Measurements from ENCODE around the gene DIP2C.
A peak's percentile ranks its signal among the peaks of the same experiment; 100 is the strongest.
"Not testable (repeated sequence)": the region's sequence is repeated elsewhere in the genome, so short reads cannot be mapped to it uniquely, and the experiment has no call there.

DIP2C gene

GRCh38 chr10:282294-283139, 407.0 kb downstream of the DIP2C start:
- no peak for DNase-seq

DNA sequence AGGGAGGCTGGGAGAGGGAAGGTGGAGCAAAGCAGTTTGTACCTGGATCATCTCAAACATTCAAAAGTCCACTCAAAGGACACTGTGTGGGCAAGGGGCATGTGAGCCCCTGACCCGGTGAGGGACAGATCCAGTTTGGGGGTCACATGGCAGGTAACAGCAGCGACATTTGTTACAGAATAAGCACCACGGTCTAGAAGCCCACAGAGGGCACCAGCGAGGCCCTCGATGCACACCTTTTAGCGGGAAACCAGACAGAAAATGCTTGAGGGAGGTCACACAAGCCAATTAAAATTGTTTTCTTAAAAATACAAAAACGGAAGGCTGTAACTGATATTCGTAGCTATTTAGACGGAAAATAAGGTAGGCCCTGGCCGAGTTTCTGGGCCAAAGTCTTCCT, 409.8 kb downstream of the DIP2C start:
- no peak for DNase-seq

- DNase-seq, result no peak
Measured at GRCh38 chr10:279232-279631, 410.2 kb downstream of the DIP2C start.

GRCh38 chr10:278707-279106, 410.8 kb downstream of the DIP2C start:
- DNase-seq, result no peak

DNA sequence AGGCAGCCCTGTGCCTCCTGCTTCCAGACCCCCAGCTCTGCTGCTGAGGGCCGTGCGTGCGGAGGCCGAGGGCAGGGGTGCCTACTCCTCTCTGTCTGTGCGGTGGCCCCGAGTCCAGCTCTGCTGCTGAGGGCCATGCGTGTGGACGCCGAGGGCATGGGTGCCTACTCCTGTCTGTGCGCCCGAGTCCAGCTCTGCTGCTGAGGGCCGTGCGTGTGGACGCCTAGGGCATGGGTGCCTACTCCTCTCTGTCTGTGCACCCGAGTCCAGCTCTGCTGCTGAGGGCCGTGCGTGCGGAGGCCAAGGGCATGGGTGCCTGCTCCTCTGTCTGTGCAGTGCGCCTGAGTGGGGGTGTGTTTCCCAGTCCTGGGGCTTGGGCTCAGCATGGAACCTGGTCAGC, 411.5 kb downstream of the DIP2C start:
- DNase-seq, result no peak

GRCh38 chr10:275680-276079, 413.8 kb downstream of the DIP2C start:
- no peak for DNase-seq

DNA sequence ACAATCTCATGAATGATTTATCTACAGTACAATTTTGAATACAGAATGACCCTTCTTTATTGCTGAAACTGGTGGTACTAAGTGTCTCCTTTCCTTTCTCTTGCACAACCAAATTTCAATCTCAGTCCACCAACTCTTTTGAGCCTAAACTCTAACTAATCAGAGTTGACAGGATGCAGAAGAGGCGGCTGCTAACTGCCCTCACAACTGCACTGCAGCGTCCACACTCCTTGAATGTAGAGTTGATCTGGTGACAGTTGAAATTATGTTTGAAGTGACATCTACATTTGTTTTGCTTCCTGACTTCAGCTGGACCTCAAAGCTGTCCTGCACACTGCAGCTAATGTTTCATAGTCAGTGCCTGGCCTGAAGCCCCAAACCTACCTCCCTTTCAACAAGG, 414.6 kb downstream of the DIP2C start:
- DNase-seq, result no peak

GRCh38 chr10:273088-273487, 416.4 kb downstream of the DIP2C start:
- no peak for DNase-seq

- no peak for DNase-seq
Measured at GRCh38 chr10:271722-272121, 417.7 kb downstream of the DIP2C start.

- DNase-seq, result no peak
Measured at GRCh38 chr10:271201-271600, 418.3 kb downstream of the DIP2C start.

DNA sequence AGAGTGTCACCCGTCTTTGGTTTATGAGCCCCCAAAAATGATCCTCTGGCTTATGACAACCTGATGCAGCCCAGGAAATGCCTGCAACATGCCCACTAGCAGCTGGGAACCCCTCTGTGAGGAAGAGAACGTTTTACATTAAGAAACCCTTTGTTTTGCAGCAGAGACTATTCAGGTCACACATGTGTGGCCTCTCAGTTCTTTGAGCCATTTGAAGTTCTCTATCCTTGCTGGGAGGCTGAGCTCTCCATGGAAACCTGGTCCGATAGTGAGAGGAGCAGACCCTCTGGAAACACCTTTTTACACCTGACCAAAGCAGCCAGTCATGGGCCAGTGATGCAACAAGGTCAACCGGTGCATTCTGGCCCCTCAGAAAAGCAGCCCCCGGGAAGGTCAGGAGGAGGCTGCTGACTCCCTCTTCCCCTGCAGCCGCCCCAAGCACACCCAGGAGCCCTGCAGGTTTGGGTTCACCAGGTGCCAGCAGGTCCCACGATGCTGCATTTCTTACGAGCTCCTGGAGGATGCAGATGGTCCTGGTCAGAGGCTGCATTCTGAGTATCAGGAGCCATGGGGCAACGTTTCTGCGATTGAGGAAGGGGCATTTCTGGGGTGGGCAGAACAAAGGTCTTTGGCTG, 419.9 kb downstream of the DIP2C start:
- DNase-seq, result no peak

DNA sequence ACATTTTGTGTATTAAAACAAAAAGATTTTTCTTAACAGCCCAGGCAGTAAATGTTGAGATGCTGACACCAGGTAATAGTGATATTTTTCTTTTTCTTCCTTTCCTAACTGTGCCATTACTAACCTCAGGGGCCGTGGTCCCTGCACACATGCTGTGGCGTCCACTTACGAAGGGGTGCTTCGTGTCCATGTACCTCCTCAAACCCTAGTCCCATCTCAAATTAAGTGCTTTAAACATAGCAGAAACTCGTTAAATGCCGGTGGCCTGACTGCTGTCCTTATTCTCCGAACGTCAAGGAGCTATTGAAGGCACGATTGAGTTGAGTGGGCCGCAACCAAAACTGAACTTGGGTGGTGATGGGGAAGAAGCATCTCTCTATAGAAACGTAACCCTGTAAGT, 421.8 kb downstream of the DIP2C start:
- no peak for DNase-seq

GRCh38 chr10:266974-267425, 422.5 kb downstream of the DIP2C start:
- no peak for DNase-seq

GRCh38 chr10:265816-266588, 423.5 kb downstream of the DIP2C start:
- DNase-seq, result not testable (repeated sequence)

GRCh38 chr10:265074-265440, 424.4 kb downstream of the DIP2C start:
- DNase-seq, result peak; percentile 36

- not testable (repeated sequence) for DNase-seq
Measured at GRCh38 chr10:264160-265073, 425.1 kb downstream of the DIP2C start.

DNA sequence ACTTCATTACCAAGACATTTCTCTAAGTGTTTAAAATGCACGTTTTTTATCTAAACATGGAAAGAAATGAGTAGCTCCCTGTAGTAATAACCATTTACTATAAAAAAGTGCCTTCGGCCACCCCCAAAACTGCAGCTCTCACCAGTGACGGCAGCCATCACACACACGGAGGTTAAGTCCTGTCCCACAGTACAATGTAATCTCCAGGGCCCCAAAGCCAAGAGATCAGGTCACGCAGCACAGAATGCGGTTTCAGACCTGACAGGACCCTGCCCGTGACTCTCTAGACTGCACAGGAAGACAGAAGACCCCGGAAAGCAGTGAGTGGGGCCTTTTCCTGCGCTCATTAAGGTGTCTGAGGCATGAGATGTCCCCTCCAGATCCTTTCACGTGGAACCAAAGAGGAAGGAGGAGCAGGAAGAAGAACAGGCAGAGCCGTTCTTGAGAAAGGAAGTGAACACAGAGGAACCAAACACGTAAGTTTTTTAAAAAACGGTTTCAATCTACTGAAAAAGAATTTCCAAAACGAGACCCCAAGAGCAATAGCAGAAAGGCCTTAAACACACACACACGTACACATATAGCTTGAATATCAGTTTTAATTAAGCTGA, 428.5 kb downstream of the DIP2C start:
- no peak for DNase-seq

GRCh38 chr10:251982-252582, 437.4 kb downstream of the DIP2C start:
- DNase-seq, result no peak

DNA sequence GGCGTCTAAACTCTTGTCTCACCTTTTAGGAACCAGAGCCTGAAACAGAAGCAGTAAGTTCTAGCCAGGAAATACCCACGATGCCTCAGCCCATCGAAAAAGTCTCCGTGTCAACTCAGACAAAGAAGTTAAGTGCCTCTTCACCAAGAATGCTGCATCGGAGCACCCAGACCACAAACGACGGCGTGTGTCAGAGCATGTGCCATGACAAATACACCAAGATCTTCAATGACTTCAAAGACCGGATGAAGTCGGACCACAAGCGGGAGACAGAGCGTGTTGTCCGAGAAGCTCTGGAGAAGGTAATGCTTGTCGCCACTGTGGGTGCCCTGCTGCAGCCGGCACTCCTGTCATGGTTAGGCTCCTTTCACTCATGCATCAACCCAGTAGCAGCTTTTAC, 441.2 kb downstream of the DIP2C start:
- no peak for DNase-seq

DNA sequence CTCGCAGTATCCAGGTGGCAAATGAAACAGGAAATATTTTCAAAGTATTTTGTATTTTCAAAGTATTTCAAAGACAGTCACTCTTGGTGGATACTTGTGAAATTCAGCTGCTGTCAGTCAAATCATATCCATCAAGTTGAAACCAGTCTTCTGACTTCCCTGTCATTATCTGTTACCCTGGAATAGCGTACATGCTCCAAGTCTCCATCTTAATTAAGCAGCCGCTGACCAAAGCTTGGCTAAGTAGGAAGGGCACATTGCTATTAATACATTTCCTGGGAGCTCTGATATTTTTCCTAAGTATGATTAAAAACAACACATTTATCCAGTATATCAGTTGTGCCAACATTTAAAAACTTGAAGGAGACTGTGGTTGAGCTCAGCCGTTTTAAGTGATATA, 442.0 kb downstream of the DIP2C start:
- no peak for DNase-seq

- no peak for DNase-seq
Measured at GRCh38 chr10:246431-246830, 443.0 kb downstream of the DIP2C start.

DNA sequence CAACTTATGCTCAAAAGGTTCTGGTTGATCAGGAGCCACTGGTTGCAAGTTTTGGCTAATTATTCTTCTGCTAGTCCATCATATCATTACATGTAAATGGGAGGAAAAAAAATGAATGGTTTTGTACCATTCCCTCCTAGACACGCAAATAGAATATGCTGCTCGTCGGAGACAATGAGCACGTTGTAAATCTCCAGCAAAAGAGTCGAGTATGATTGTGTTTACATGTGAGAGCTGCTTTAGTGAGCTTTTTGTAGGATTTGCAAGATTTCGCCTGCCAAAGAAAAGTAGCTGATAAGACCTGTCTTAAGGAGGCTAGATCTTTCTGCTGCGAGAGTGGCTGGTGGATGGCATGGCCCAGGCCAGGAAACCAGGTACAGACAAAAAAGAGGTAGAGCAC, 445.2 kb downstream of the DIP2C start:
- DNase-seq, result no peak

Measured in stimulated activated CD8-positive, alpha-beta memory T cell treated with anti-CD3 and anti-CD28 coated beads, Interleukin-4, amount 100 ng/mL, for 48 hours (primary cell).